Measurements from ENCODE around the gene UBE2G2. TPM values are rescaled to one million over a fixed set of nuclear protein-coding genes. Genes with fewer than 3 reads are reported as not detected.

UBE2G2 gene
- total RNA-seq, 1 experiment from 2014 or later: 121 TPM

DNA sequence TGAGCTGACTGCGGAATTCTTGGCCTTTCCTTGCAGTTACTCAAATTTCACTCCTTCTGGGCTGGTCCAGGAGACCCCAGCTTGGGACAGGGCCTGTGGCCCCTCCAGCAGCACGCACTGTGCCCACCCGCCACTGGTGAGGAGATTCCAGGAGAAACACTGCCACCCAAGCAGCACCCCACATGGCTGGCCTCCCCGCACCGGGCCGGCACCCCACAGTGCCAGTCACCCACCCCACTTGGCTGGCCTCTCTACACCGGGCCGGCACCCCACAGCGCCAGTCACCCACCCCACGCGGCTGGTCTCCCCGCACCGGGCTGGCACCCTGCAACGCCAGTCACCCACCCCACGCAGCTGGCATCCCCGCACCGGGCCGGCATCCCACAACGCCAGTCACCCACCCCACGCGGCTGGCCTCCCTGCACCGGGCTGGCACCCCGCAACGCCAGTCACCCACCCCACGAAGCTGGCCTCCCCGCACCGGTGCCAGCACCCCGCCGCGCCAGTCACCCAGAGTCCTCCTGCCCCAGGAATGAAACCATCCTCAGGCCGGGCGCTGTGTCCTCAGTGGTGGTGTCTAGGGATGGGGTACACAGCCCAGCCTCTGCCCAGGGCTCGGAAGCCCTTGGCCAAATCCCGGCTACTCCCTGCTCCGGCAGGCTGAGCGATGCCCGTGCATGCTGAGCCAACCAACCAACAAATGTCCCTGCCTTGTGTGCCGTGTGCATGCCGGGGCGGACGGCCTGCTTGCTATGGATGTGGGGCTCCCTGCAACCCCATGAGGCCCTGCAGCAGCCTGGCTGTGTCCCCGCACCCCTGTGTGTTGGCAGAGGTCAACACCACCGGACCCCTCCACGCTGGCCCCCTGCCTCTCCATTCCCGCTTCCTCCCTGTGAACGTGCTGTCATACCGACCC lies 51.6 kb downstream of the UBE2G2 start:
- Histone ChIP-seq H2AK5ac (ENCODE audit: insufficient read length, low read length) (no peak overlapping the region), H3K9me3 (ENCODE audit: control insufficient read depth, low read depth, low read length) (no peaks in the 10 kb centered on the region), H3T11ph (ENCODE audit: low read length) (no peak overlapping the region), H2BK12ac (ENCODE audit: insufficient read length, low read depth, low read length) (no peak overlapping the region), H3K27ac (ENCODE audit: insufficient read length, low read depth, low read length) (no peak overlapping the region), H3K23me2 (ENCODE audit: insufficient read length, low read depth, low read length, poor library complexity, severe bottlenecking) (peaks cover 5% of the 10 kb centered on the region), H2BK120ac (ENCODE audit: low read depth, low read length, poor library complexity, severe bottlenecking) (no peak overlapping the region), H2BK20ac (ENCODE audit: low read depth, low read length, poor library complexity, severe bottlenecking) (no peak overlapping the region), H4K8ac (replicated peaks; ENCODE audit: insufficient read length, low read depth, low read length) (no peak overlapping the region), H4K20me1 (ENCODE audit: control insufficient read depth, insufficient read depth, insufficient read length) (no peaks in the 10 kb centered on the region), H4K5ac (ENCODE audit: insufficient read length, low read depth, low read length) (no peak overlapping the region), H3K9ac (ENCODE audit: extremely low read depth, insufficient read length, low read length) (no peak overlapping the region), H2BK15ac (ENCODE audit: low read depth, low read length) (no peak overlapping the region), H3K56ac (ENCODE audit: insufficient read length, low read depth, low read length) (no peak overlapping the region), H3K4ac (ENCODE audit: low read depth, low read length) (no peak overlapping the region), H3K18ac (ENCODE audit: insufficient read length, low read depth, low read length) (no peak overlapping the region), H2BK5ac (ENCODE audit: insufficient read length, low read length) (no peak overlapping the region), H2AFZ (ENCODE audit: low read length) (no peak overlapping the region), H3K23ac (ENCODE audit: insufficient read length, low read depth, low read length) (no peak overlapping the region), H3K4me2 (ENCODE audit: insufficient read depth, insufficient read length, low read length) (no peak overlapping the region), H4K91ac (ENCODE audit: insufficient read length, low read depth, low read length) (no peak overlapping the region), H3K14ac (ENCODE audit: insufficient read depth, low read length) (no peak overlapping the region), H3K79me2 (ENCODE audit: insufficient read depth, low read length) (no peaks in the 10 kb centered on the region), H3K79me1 (ENCODE audit: insufficient read depth, low read depth, low read length, poor library complexity, severe bottlenecking) (no peaks in the 10 kb centered on the region), H3K27me3 (ENCODE audit: insufficient read depth, low read length) (no peaks in the 10 kb centered on the region), H3K4me1 (ENCODE audit: insufficient read depth, low read length) (peaks cover 3% of the 10 kb centered on the region; the same call in 1 of the 2 replicates)
- H3K36me3 Mint-ChIP-seq (ENCODE audit: insufficient read depth in 1 of 3, low read depth in 3 of 3): peaks cover 6 to 17% (median 17%) of the 10 kb centered on the region in 3 experiments
- H3K4me1 Mint-ChIP-seq: peaks cover 37 to 46% of the 10 kb centered on the region in 2 experiments
- no peak for DNase-seq
- H3K27me3 Mint-ChIP-seq (ENCODE audit: low read depth): peaks cover 17% of the 10 kb centered on the region
- WGBS (ENCODE audit: extremely low coverage, insufficient read length, low lambda C conversion rate): no CpG with 5 or more reads among the region's 47 CpGs
- H3K9me3 Mint-ChIP-seq: peaks cover 16 to 24% of the 10 kb centered on the region in 2 experiments
- H3K27ac Mint-ChIP-seq: no peak overlapping the region; a peak in 1 of 7 replicates
- TF ChIP-seq, protein P1, sequence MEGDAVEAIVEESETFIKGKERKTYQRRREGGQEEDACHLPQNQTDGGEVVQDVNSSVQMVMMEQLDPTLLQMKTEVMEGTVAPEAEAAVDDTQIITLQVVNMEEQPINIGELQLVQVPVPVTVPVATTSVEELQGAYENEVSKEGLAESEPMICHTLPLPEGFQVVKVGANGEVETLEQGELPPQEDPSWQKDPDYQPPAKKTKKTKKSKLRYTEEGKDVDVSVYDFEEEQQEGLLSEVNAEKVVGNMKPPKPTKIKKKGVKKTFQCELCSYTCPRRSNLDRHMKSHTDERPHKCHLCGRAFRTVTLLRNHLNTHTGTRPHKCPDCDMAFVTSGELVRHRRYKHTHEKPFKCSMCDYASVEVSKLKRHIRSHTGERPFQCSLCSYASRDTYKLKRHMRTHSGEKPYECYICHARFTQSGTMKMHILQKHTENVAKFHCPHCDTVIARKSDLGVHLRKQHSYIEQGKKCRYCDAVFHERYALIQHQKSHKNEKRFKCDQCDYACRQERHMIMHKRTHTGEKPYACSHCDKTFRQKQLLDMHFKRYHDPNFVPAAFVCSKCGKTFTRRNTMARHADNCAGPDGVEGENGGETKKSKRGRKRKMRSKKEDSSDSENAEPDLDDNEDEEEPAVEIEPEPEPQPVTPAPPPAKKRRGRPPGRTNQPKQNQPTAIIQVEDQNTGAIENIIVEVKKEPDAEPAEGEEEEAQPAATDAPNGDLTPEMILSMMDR (conservative IDR thresholded peaks at IDR 0.05): no peak
- no peak overlapping the region for H3K4me3 Mint-ChIP-seq

All from H9 (cell line).